ENCODE data around the gene PRPH2. TPM values are rescaled to one million over a fixed set of nuclear protein-coding genes. Genes with fewer than 3 reads are reported as not detected.

Gene PRPH2
- total and polyA plus RNA-seq, 2 donors (not counting 1 experiment from before 2014, with no cell fraction given) = 0.03 to 0.15 TPM

- peak within 1 kb of the TSS; percentile 78 for H3K4me2 ChIP-seq (replicated peaks; ENCODE audit: low read depth, low read length, poor library complexity, severe bottlenecking)
- POLR2A ChIA-PET = interaction anchor here (0.5 to 8.2 kb wide), 37 partner anchors 10 to 1673 kb away, joined by 3 to 426 read pairs (median 5); partner anchors contain the start of genes BICRAL, CNPY3, CUL7 and KLC4
- CTCF ChIA-PET = interaction anchor here (0.6 to 3.9 kb wide), 7 partner anchors 19 to 184 kb away, joined by 3 to 29 read pairs (median 7); partner anchors contain the start of genes BICRAL, CNPY3 and RPL7L1
- peak within 1 kb of the TSS; percentile 78 to 91 for H3K27ac ChIP-seq (ENCODE audit: low read length in 2 of 2)
- whole genome bisulfite sequencing (ENCODE audit: insufficient coverage) = under 1% methylated on average over 45 of the region's 57 CpGs
- Mint-ChIP-seq H3K4me3 (peak within 1 kb of the TSS; percentile 100), H3K27me3 (no peaks in the 10 kb centered on the region), H3K27ac (peak within 1 kb of the TSS; percentile 100), H3K4me1 (peaks cover 35% of the 10 kb centered on the region), H3K9me3 (ENCODE audit: insufficient read depth) (no peaks in the 10 kb centered on the region)
- DNase-seq (peak; percentile 96), ATAC-seq (ENCODE audit: low read depth) (peak; percentile 74)
- no peaks in the 10 kb centered on the region for H3K27me3 ChIP-seq (replicated peaks in 1 of 4; ENCODE audit: control extremely low read depth in 1 of 4, control insufficient read depth in 3 of 4, insufficient read depth in 4 of 4, low read length in 3 of 4)
- H3K4me3 ChIP-seq (ENCODE audit: control extremely low read depth in 1 of 5, extremely low read depth in 1 of 5, insufficient read depth in 1 of 5, low read depth in 2 of 5, low read length in 4 of 5) = peak within 1 kb of the TSS; percentile 81 to 100 (median 90)
- peaks cover 22% of the 10 kb centered on the region for H4K20me1 ChIP-seq (ENCODE audit: control insufficient read depth, insufficient read depth, low read length, poor library complexity, severe bottlenecking)
- intact Hi-C loops (cut with micrococcal nuclease) = loop anchor here (1.0 to 5.0 kb wide), 11 partner anchors 20 to 529 kb away; partner anchors contain the start of genes BICRAL, CNPY3, KLC4 and MRPL2
- peaks cover 47% of the 10 kb centered on the region for H3K79me2 ChIP-seq (ENCODE audit: control insufficient read depth, insufficient read depth, low read length)
- H3K4me1 ChIP-seq (ENCODE audit: control insufficient read depth in 2 of 2, insufficient read depth in 2 of 2, low read length in 2 of 2) = peaks cover 21 to 28% of the 10 kb centered on the region in 2 donors
- no peaks in the 10 kb centered on the region for H3K36me3 ChIP-seq (replicated peaks in 1 of 2; ENCODE audit: control extremely low read depth in 1 of 2, control insufficient read depth in 1 of 2, extremely low read depth in 1 of 2, insufficient read depth in 2 of 2, low read length in 1 of 2)
- peak within 1 kb of the TSS; percentile 98 for H3K9ac ChIP-seq (ENCODE audit: low read length)
- TF ChIP-seq EZH2 (IDR thresholded peaks at IDR 0.05; ENCODE audit: borderline replicate concordance, insufficient read depth, low read depth, low read length, poor library complexity, severe bottlenecking) = no peak
- no peak for TF ChIP-seq CTCF (IDR thresholded peaks at IDR 0.05)
- peaks cover 0 to 23% (median 0%) of the 10 kb centered on the region in 3 donors for H3K9me3 ChIP-seq (ENCODE audit: control extremely low read depth in 1 of 3, control insufficient read depth in 2 of 3, insufficient read depth in 1 of 3, low read length in 2 of 3)
- H2AFZ ChIP-seq (ENCODE audit: insufficient read depth, low read depth, low read length, poor library complexity, severe bottlenecking) = peak within 1 kb of the TSS; percentile 93
Observed at GRCh38 chr6:42745640-42746462, 23.5 kb upstream of the PRPH2 start, which contains the start of gene TBCC. Gene TBCC (minus strand): TSS chr6:42746103. CDS start chr6:42746073, 30 bp downstream.

Data from B cell (primary cell).